ENCODE measurements around the gene C19orf44.

DNA sequence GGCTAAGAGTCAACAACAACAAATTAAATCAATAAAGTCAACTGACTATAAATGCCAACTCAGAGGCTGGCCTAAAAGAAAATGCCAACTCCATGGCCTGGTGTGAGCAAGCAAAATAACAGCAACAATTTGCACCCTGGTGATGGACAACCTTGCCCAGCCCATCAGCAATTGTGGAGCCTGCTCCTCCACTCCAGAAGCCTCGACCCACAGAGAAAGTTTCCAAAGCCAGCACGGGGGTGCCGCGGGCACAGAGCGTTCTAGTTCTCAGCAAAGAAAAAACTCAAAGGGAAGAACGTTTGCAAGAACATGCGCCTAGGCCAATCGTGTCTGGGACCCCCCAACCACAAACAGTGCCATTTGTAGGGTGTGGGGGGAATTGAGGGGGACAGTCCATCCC is 35.7 kb upstream of the C19orf44 start:
- TF ChIP-seq MYC (IDR thresholded peaks at IDR 0.05; ENCODE audit: low read depth, low read length) (no peak), CTCF (IDR thresholded peaks at IDR 0.05; ENCODE audit: low read depth, low read length) (no peak), POLR2A (IDR thresholded peaks at IDR 0.05; ENCODE audit: extremely low read depth, insufficient read length) (no peak)
